GM18520 (cell line): Measurements from ENCODE around the gene HLA-DRA.
A peak's percentile ranks its signal among the peaks of the same experiment; 100 is the strongest.

ENCODE experiments used
- ATAC-seq: cut with Tn5 transposase; IDR thresholded peaks from one replicate; pipeline ENCODE4 v1.9.1; 2021; ENCODE audit not compliant: unreplicated experiment

Gene HLA-DRA

DNA sequence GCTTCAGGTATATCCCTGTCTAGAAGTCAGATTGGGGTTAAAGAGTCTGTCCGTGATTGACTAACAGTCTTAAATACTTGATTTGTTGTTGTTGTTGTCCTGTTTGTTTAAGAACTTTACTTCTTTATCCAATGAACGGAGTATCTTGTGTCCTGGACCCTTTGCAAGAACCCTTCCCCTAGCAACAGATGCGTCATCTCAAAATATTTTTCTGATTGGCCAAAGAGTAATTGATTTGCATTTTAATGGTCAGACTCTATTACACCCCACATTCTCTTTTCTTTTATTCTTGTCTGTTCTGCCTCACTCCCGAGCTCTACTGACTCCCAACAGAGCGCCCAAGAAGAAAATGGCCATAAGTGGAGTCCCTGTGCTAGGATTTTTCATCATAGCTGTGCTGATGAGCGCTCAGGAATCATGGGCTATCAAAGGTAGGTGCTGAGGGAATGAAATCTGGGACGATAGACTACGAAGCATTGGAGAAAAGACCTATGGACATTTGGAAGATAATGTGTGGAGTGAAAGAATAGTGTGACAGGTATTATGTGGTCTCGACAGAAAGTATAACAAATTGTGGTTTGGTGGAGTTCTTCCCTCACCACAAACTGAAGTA, at the start of gene HLA-DRA:
HLA-DRA (plus strand) TSS at position 286 of the 613 bp plus-strand sequence; CDS start at position 350, 64 bp downstream.
- peak; percentile 74 for ATAC-seq

DNA sequence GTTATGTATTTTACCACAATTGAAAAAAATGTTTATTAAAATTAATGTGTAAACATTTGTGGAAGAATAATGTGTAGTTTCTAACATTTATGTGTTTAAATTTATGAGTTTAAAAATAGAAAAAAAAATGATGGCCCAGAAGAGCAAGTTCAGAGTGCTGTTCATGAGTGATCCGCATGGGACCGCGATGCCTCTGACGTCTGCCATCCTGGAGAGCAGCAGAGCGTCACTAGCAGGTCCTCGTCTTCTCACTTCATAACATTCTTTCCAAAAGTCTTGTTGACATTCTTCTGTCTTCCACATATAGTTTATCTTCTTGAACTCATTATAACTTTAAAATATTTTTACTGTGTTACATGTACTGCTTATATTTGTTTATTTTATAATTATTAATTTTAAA, 48.2 kb upstream of the HLA-DRA start:
- ATAC-seq, result no peak

DNA sequence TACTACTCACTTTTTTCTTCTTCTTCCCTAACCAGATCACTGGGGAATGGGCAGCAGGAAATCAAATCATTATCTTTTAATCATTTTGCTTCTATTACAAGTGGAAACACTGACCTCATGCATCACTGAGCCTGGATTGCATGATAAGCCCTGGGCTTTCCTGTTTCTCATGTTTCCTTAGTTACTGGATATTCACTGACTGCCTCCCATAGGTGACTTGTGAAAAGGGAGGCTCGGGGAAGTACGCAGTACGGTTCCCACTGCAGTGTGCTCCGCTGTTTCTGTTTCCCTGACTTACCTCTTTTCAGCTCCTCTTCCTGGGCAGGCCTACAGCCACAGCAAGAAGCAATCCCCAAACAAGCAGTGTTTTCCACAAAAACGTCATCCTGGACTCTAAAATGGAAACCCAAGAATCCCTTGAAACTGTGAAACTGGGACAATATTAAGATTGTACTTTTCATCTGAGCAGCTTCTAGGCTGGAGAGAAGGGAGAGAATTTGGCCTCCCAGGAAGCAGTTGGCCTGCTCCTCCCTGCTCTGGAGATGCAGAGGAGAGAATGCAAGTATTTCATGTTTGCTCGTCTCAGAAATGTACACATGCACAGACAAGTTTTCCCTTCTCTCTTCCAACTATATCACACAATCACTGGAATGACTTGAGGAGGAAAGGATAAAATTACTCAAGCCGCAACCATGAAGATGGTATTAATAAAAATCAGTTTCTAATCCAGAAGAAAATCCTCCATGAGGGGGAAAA, 45.8 kb upstream of the HLA-DRA start:
- no peak for ATAC-seq

DNA sequence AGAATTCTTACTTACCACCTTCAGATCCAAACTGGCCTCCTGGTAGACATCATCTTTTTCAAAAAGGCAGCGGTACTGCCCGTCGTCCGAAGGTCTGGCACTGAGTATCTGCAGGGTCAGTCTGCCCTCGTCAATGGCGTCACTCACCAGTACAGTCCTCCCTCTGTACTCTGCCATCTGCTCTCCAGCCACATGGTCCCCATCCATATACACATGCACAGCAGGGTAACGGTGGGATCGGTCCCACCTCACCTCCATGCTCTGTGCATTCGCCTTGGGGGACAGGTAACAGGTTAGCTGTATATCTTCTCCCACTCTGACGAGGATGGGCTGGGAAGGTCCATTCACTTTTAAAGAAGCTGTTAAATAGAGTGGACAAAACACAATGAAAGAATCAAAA, 43.7 kb upstream of the HLA-DRA start:
- no peak for ATAC-seq

DNA sequence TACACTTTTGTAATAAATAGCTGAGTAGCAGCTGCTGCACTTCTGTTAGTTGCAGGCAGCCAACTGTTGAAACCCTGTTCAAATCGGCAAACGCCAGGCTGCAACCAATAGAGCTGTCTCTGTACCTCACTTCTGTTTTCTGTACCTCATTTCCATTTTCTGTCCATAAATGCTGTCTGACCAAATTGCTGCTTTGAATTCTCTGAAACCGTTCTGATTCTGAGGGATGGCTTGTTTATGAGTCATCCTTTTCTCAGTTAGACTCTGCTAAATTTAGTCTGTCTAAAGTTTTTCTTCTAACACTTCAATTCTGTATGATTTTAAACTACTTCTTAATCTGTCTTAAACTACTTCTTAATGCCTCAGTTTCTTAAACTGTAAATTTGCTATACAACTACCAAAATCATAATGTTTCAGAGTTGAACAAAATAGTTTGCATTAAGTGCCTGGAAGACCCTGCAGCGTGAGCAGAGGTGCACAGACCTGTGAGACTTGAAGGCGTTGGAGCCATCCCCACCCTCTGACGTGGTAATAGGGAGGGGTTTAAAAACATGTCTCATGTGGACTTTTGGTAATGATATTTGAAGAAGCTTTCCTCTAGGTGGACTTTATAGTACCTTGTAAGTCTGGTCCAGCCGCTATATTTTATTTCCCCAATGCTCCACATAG, 42.3 kb upstream of the HLA-DRA start:
- ATAC-seq, result peak; percentile 76

DNA sequence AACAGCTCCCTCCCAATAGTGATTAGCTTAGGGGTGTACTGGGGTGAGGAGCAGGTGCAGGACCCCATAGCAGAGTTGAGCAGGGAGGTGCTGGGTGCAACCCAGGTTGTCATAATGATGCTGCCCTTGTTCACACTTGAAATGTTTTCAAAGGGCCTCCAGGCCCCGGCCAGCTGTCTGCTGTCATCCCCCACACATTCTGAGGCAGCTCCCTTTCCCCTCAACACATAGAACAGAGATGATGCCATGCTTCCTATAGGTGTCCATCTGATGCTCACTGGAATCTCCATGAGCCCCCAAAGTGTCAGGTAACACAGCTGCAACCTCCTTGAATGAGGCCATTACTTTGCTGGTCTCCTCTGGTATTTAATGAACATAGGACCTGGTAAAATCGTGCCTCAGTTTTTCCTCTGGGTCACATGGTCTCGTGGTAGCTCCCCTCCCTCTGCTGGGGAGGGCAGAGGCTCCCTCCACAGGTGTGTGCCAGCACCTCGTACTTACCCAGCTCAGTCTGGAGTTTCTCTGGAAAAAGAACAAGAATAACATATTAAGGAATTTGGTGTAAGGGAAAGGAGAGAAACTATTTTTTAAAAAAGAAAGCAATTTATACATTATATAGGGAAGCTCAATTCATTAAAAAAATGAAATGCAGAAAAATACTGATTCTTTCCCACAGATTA, 38.3 kb upstream of the HLA-DRA start:
- ATAC-seq, result no peak

DNA sequence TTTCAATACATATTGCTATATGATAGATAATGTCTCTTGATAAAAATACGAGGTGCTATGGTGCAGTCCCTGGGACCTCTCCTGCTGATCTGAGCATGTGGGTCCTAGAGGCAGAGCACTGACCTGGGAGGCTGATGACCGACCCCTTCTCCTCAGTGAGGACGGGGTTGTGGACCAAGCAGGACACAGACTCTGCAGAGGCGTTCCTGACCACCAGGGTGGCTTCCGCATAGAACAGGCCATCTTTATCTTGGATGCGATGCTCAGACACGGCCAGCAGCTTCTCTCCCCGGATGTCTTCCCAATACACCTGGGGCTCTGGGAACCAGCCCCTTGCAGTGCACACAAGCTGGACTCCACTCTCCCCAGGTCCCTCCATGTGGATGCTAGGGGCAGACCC, 36.9 kb upstream of the HLA-DRA start:
- no peak for ATAC-seq

DNA sequence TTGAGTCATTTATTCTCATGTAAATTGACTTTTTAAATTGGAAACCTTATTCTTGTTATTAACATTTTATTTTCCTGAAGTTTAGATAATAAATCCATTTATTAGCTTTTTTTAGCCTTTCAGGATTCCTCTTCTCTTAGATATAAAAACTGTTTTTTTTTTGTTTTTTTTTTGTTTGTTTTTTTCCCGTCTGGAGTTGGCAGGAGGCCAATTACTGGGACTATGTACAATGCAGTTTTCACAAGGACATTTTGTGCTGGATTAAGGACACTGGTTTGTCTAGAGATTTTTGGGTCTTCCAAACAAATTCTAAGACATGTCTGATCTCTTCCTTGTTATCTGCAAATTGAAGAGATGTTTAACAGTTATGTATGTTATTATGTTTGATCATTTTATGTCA, 34.0 kb upstream of the HLA-DRA start:
- ATAC-seq, result no peak

DNA sequence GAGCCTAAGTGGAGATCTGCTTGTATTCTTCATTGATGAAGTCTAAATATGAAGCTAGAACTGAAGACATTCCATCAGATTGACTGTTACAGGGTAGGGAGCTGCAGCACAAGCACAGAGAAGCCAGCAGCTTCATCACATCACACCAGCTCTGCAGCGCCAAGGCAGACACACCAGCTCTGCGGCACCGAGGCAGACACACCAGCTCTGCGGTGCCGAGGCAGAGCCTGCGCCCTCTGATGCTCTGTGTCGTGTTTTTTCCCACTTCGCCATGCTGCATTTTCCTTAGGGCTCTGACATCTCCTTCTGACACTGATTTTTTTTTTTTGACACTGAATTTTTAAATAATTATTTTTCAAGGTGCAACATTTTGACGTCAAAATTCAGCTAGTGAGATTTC, 33.5 kb upstream of the HLA-DRA start:
- ATAC-seq, result no peak

DNA sequence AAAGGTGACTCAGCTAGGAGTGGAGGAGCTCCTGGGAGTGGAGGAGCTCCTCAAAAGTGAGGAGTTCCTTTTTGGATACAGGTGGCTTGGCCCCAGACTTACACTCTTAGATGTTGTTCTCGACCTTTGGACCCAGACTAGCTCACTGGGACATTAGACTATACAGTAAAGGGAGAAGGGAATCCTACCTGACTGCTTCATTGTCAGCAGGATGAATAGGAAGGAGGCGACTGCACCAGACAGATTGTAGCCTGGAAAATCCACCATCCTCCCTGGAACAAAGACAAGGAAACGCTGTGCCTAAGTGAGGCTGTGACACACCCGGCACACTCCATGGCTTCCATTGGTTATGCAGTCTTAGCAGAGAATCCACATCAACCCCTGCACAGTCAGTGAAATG, 32.8 kb upstream of the HLA-DRA start, which contains the start of gene BTNL2:
BTNL2 (minus strand) TSS at position 325 of the 400 bp plus-strand sequence; CDS start at position 267, 58 bp downstream.
- no peak for ATAC-seq

DNA sequence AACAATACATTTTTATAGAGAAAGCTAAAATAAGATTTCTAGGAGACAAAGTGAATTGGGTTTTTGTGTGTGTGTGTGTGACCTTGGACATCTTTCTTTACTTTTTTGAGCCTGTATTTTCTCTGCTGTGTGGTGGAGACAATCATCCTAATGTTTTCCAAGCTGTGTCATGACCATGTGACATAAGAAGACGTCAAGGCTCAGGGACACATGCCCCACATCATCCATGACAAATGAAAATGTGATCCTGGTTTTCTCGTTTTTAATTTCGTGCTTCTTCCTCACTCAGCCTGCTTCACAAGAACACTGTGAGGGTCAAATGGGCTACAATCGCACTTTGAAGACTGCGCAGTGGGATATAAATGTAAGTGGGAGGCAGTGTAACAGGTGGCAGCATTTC, 28.8 kb upstream of the HLA-DRA start:
- no peak for ATAC-seq

DNA sequence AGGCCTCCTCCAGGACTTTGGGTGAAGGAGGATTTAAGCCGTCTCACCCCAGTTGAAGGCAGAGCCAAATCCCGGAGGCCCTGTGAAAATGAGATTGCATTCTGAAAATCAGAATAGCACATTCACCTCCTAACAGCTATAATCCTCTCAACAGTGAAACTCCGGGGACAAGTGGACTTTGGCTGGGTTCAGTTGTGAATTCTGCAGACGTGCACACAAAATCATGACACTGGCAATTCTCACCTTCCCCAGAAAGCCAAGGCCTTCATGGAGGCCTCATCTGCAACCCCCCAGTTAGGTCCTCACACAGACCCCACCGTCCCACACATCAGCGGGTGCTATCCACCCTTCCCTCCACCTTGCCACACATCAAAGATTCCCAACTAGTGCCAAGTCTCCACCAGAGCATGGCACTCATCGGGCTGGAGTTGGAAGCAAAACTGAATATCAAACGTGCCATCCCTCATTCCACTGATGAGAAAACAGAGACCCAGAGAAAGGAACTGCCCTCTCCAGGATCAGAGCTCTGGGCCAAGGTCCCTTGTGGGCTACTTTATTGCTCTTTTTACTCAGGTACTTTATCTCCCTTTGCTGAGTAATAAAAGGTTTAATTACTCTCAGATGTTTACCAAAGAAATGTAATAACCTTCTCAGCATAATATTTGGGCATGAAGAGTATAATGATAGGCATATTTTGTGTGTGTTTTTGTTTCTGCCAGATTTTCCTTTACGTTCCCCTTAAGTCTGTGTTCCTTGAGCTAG, 27.9 kb upstream of the HLA-DRA start:
- no peak for ATAC-seq

DNA sequence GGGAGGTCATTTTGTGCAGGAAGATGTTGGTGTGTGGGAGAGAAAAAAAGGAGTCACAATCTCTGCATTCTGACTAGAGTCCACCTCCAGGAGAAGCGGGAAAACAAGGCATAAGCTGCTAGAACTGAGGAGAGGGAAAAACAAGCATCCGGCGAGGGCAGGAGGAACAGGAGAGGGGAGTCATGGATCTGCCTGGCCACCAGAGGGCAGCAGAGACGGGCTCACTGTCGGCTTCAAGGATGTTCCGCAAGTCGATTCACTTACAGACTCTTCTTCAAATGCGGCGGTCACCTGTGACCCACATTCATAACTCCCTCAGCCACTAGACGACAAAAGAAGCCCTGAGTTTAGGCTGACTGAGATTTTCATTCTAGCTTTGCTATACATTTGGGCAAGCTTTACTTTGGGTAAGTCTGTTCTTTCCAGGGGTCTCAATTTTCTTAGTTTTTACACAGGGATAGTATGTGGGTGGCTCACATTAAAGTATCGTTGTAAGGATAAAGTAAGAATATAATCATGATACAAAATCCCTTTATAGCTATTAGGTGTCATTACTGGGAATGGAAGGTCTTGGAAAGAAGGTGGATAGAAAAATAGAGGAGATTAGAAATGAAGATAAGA, 26.1 kb upstream of the HLA-DRA start:
- no peak for ATAC-seq

DNA sequence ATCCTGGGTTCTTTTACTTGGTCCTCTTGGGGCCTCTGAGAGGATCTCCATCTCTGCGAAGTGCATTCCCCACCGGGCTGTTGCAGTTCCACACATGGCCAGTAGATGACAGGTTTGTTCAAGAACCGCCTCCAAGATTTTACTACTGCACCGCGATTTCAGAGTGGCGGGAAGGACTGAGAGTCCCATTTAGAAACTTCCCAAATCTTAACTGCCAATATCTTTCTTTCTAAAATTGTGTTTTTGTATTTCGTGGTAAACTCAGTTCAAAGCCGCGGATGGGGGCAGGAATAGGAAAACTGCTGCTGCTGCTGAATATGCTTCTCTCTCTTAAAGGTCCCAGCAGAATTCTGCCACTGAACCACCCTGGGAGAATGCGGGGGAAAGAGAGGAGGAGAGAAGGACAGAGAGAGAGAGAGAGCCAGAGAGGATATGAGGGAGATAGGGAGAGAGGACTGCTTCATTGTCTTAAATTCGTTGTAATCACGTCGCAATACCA, 24.1 kb upstream of the HLA-DRA start:
- no peak for ATAC-seq

DNA sequence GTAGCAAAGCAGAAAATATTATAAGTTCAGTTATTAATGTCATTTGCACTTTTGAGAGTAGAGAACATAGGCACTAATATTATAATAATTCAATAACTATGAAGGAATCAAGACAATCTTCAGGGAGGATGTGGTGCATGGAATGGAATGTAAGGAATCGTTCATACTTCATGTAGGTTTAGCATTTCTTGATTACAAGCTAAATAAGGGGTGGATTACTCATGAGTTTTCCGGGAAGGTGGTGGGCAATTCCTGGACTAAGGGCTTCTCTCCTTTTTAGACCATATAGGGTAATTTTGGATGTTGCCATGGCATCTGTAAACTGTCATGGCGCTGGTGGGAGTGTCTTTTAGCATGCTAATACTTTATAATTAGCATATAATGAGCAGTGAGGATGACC, 23.7 kb upstream of the HLA-DRA start:
- no peak for ATAC-seq

DNA sequence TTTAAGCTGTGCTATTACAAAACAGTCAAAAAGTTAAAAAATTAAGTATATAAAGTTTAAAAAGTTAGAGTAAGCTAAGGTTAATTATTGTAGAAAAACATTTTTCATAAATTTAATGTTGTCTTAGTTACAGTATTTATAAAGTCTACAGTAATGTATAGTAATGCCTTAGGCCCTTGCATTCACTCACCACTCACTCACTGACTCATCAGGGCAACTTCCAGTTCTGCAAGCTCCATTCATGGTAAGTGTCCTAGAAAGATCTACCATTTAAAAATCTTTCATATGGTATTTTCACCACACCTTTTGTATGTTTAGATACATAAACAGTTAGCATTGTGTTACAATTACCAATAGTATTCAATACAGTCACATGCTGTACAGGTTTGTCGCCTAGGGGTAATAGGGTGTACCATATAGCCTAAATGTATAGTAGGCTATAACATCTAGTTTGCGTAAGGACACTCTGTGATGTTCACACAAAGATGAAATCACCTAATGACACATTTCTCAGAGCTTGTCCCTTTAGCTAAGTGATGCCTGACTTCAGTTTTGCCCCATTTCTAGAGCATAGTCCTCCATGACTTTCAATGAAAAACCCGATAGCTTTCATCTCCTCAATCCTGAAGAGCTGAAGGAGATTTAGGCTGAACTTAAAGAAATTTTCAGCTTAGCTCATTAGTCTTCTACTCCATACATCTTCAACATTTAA, 14.9 kb upstream of the HLA-DRA start:
- no peak for ATAC-seq

DNA sequence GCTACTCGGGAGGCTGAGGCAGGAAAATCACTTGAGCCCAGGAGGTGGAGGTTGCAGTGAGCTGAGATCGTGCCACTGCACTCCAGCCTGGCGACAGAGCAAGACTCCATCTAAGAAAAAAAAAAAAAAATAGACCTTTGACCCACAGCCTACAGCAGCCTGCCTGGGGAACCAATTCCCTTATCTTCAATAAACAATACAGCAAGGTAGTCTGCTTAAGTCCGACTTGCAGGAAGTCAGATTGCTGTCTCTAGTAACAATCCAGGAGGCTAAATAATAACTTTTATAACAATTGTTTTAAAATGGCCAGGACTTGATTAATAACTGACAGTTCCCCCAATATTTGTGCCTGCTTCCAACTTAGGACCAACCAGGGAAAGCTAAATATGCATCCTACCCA, 13.3 kb upstream of the HLA-DRA start:
- ATAC-seq, result no peak

DNA sequence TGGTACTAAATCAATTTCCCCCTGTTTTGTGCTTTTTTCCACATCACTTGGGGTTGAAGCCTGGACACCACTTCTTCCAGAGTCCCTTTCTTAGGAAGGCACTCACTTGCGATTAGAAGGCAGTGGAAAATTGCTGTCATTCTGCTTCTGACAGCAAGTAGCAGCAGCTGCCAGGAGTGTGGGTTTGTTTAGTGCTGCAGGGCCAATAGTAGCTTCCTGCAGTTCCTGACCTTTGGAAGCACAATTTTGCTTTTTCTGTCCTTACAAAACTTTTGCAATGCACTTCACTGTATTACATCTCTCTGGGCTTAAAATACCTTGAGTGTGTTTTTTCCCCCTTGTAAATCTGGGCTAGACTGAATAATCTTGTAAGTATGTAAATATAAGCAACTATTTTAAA, 12.5 kb upstream of the HLA-DRA start:
- ATAC-seq, result no peak

DNA sequence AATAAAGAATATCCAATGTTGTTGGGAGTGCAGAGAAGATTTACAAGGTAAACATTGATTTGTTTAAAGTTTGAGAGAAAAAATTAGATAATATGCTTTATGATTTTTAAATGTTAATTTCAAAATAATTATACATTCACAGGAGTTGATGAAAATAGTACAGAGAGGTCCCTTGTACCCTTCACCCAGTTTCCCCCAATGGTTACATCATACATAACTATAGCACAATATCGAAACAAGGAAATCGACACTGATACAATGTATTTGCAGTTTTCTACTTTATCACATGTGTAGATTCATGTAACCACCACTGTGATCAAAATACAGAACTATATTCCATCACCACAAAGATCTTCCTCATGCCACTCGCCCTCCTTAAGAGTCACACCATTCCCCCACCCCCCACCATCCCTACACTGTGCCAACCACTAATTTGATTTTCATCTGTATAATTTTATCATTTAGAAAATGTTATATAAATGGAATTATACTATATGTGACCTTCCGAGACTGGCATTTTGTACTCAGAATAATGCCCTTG, 11.7 kb upstream of the HLA-DRA start:
- ATAC-seq, result no peak
